ENCODE results near the gene CCDC167. TPM values are rescaled to one million over a fixed set of nuclear protein-coding genes. Genes with fewer than 3 reads are reported as not detected.

The CCDC167 gene
- polyA plus RNA-seq, 1 donor from 2014 or later = 207 TPM

- H3K27me3 ChIP-seq (ENCODE audit: insufficient read depth, low read depth, low read length) = no peaks in the 10 kb centered on the region
- no peaks in the 10 kb centered on the region for H3F3A ChIP-seq (ENCODE audit: insufficient read depth, low read length, poor library complexity, severe bottlenecking)
- no peaks in the 10 kb centered on the region for H3K79me2 ChIP-seq (replicated peaks; ENCODE audit: insufficient read depth, low read length)
- no peak overlapping the region for H3K9ac ChIP-seq (ENCODE audit: low read length)
- TF ChIP-seq POLR2AphosphoS5 (IDR thresholded peaks at IDR 0.05) = no peak
- no peak overlapping the region for H3K27ac ChIP-seq (ENCODE audit: low read length)
- no peaks in the 10 kb centered on the region for H3K9me3 ChIP-seq (ENCODE audit: low read length)
- no peaks in the 10 kb centered on the region for H3K9me2 ChIP-seq (ENCODE audit: insufficient read depth, low read length)
- no peaks in the 10 kb centered on the region for H3K36me3 ChIP-seq (ENCODE audit: insufficient read depth, low read length)
- H3K4me2 ChIP-seq (ENCODE audit: low read length) = no peak overlapping the region
- no peak overlapping the region for H3K4me3 ChIP-seq (ENCODE audit: low read length)
- no peak overlapping the region for H2AFZ ChIP-seq (ENCODE audit: low read depth, low read length)
- H4K20me1 ChIP-seq (ENCODE audit: insufficient read depth) = no peaks in the 10 kb centered on the region
Observed at GRCh38 chr6:37548067-37548674, 48.5 kb upstream of the CCDC167 start.

- H3K9ac ChIP-seq (ENCODE audit: low read length) = no peak overlapping the region
- H3K27ac ChIP-seq (ENCODE audit: low read length) = no peak overlapping the region
- no peaks in the 10 kb centered on the region for H3K36me3 ChIP-seq (ENCODE audit: insufficient read depth, low read length)
- H3F3A ChIP-seq (ENCODE audit: insufficient read depth, low read length, poor library complexity, severe bottlenecking) = no peaks in the 10 kb centered on the region
- H3K9me3 ChIP-seq (ENCODE audit: low read length) = no peaks in the 10 kb centered on the region
- no peaks in the 10 kb centered on the region for H4K20me1 ChIP-seq (ENCODE audit: insufficient read depth)
- H3K27me3 ChIP-seq (ENCODE audit: insufficient read depth, low read depth, low read length) = no peaks in the 10 kb centered on the region
- H2AFZ ChIP-seq (ENCODE audit: low read depth, low read length) = no peak overlapping the region
- no peak overlapping the region for H3K4me3 ChIP-seq (ENCODE audit: low read length)
- no peaks in the 10 kb centered on the region for H3K79me2 ChIP-seq (replicated peaks; ENCODE audit: insufficient read depth, low read length)
- H3K9me2 ChIP-seq (ENCODE audit: insufficient read depth, low read length) = no peaks in the 10 kb centered on the region
- TF ChIP-seq RAD21 (conservative IDR thresholded peaks at IDR 0.05) (no peak), CTCF (IDR thresholded peaks at IDR 0.05; ENCODE audit: poor library complexity, severe bottlenecking) (no peak), POLR2AphosphoS5 (IDR thresholded peaks at IDR 0.05) (no peak)
- no peak overlapping the region for H3K4me2 ChIP-seq (ENCODE audit: low read length)
Observed at GRCh38 chr6:37547564-37548061, 47.9 kb upstream of the CCDC167 start.

GRCh38 chr6:37546141-37546871 is 46.6 kb upstream of the CCDC167 start:
- H4K20me1 ChIP-seq (ENCODE audit: insufficient read depth) = no peaks in the 10 kb centered on the region
- H2AFZ ChIP-seq (ENCODE audit: low read depth, low read length) = no peak overlapping the region
- no peaks in the 10 kb centered on the region for H3F3A ChIP-seq (ENCODE audit: insufficient read depth, low read length, poor library complexity, severe bottlenecking)
- no peaks in the 10 kb centered on the region for H3K9me3 ChIP-seq (ENCODE audit: low read length)
- TF ChIP-seq REST (IDR thresholded peaks at IDR 0.05; ENCODE audit: borderline replicate concordance) (no peak), CTCF (IDR thresholded peaks at IDR 0.05; ENCODE audit: poor library complexity, severe bottlenecking) (no peak), EP300 (conservative IDR thresholded peaks at IDR 0.05; ENCODE audit: poor library complexity, severe bottlenecking) (no peak), SMC3 (conservative IDR thresholded peaks at IDR 0.05; ENCODE audit: poor library complexity) (no peak), TAF1 (IDR thresholded peaks at IDR 0.05; ENCODE audit: low read depth) (no peak), POLR2AphosphoS5 (IDR thresholded peaks at IDR 0.05) (no peak), EZH2 (IDR thresholded peaks at IDR 0.05; ENCODE audit: borderline replicate concordance, insufficient read depth, low read length, poor library complexity, severe bottlenecking) (no peak)
- no peaks in the 10 kb centered on the region for H3K9me2 ChIP-seq (ENCODE audit: insufficient read depth, low read length)
- no peaks in the 10 kb centered on the region for H3K79me2 ChIP-seq (replicated peaks; ENCODE audit: insufficient read depth, low read length)
- no peaks in the 10 kb centered on the region for H3K36me3 ChIP-seq (ENCODE audit: insufficient read depth, low read length)
- no peaks in the 10 kb centered on the region for H3K27me3 ChIP-seq (ENCODE audit: insufficient read depth, low read depth, low read length)
- no peak overlapping the region for H3K4me3 ChIP-seq (ENCODE audit: low read length)
- no peak overlapping the region for H3K27ac ChIP-seq (ENCODE audit: low read length)
- H3K9ac ChIP-seq (ENCODE audit: low read length) = no peak overlapping the region
- H3K4me2 ChIP-seq (ENCODE audit: low read length) = no peak overlapping the region

Measured in neural cell (in vitro differentiated cells).